ENCODE results near the gene FTO. TPM values are rescaled to one million over a fixed set of nuclear protein-coding genes. Genes with fewer than 3 reads are reported as not detected.

Gene FTO
- total RNA-seq, 1 experiment from 2014 or later, result 57.4 TPM

- ATAC-seq (no peak), DNase-seq (ENCODE audit: low spot score) (no peak)
- Mint-ChIP-seq H3K27me3 (ENCODE audit: low read depth) (no peaks in the 10 kb centered on the region), H3K4me3 (no peak overlapping the region), H3K36me3 (peaks cover 15% of the 10 kb centered on the region), H3K27ac (no peak overlapping the region), H3K9me3 (no peaks in the 10 kb centered on the region), H3K4me1 (no peaks in the 10 kb centered on the region)
- ChIA-PET POLR2A (no interaction called here), CTCF (no interaction called here)
- TF ChIP-seq RELA (CRISPR knock-in tag; IDR thresholded peaks at IDR 0.05; ENCODE audit: borderline replicate concordance), result no peak
These were observed 172.9 kb downstream of the FTO start for GRCh38 chr16:53876811-53877210.

GRCh38 chr16:53878216-53878615 is 174.3 kb downstream of the FTO start:
- Mint-ChIP-seq H3K27ac (no peak overlapping the region), H3K4me3 (no peak overlapping the region), H3K4me1 (no peaks in the 10 kb centered on the region), H3K27me3 (ENCODE audit: low read depth) (no peaks in the 10 kb centered on the region), H3K36me3 (peaks cover 10% of the 10 kb centered on the region), H3K9me3 (no peaks in the 10 kb centered on the region)
- ATAC-seq (no peak), DNase-seq (ENCODE audit: low spot score) (no peak)
- POLR2A ChIA-PET, result no interaction called here
- CTCF ChIA-PET, result no interaction called here
- TF ChIP-seq SP1 (CRISPR knock-in tag; conservative IDR thresholded peaks at IDR 0.05) (no peak), CREM (CRISPR knock-in tag; IDR thresholded peaks at IDR 0.05) (no peak), ZBTB43 (CRISPR knock-in tag; IDR thresholded peaks at IDR 0.05) (no peak), TP53 (CRISPR knock-in tag; IDR thresholded peaks at IDR 0.05) (no peak)

- H3K27ac Mint-ChIP-seq, result no peak overlapping the region
- ATAC-seq (no peak), DNase-seq (ENCODE audit: low spot score) (no peak)
- H3K4me3 Mint-ChIP-seq, result no peak overlapping the region
- H3K4me1 Mint-ChIP-seq, result no peaks in the 10 kb centered on the region
- peaks cover 10% of the 10 kb centered on the region for H3K36me3 Mint-ChIP-seq
- H3K9me3 Mint-ChIP-seq, result no peaks in the 10 kb centered on the region
- H3K27me3 Mint-ChIP-seq (ENCODE audit: low read depth), result no peaks in the 10 kb centered on the region
- ChIA-PET POLR2A (interaction anchor here (0.7 kb wide), 1 partner anchor 424 kb away, joined by 3 read pairs; no protein-coding TSS in a partner anchor), CTCF (no interaction called here)
- TF ChIP-seq GABPB1 (CRISPR knock-in tag; IDR thresholded peaks at IDR 0.05) (peak; percentile 100), RORB (CRISPR knock-in tag; IDR thresholded peaks at IDR 0.05) (no peak), E2F1 (CRISPR knock-in tag; IDR thresholded peaks at IDR 0.05) (no peak)
These were observed 177.4 kb downstream of the FTO start for GRCh38 chr16:53881371-53881770.

GRCh38 chr16:53882310-53882709 is 178.4 kb downstream of the FTO start:
- Mint-ChIP-seq H3K4me1 (no peaks in the 10 kb centered on the region), H3K27me3 (ENCODE audit: low read depth) (no peaks in the 10 kb centered on the region), H3K4me3 (no peak overlapping the region), H3K9me3 (peaks cover 8% of the 10 kb centered on the region), H3K27ac (no peak overlapping the region), H3K36me3 (peaks cover 12% of the 10 kb centered on the region)
- no peak for TF ChIP-seq MXD4 (CRISPR knock-in tag; IDR thresholded peaks at IDR 0.05; ENCODE audit: borderline replicate concordance)
- TF ChIP-seq E2F4 (CRISPR knock-in tag; IDR thresholded peaks at IDR 0.05; ENCODE audit: borderline replicate concordance, low read depth), result no peak
- TF ChIP-seq SMAD3 (CRISPR knock-in tag; IDR thresholded peaks at IDR 0.05; ENCODE audit: borderline replicate concordance), result no peak
- no peak for TF ChIP-seq IRF1 (CRISPR knock-in tag; IDR thresholded peaks at IDR 0.05)
- TF ChIP-seq ZNF512 (CRISPR knock-in tag; IDR thresholded peaks at IDR 0.05; ENCODE audit: borderline replicate concordance), result no peak
- TF ChIP-seq ESRRA (CRISPR knock-in tag; IDR thresholded peaks at IDR 0.05; ENCODE audit: borderline replicate concordance), result no peak
- ChIA-PET CTCF (no interaction called here), POLR2A (no interaction called here)
- DNase-seq (ENCODE audit: low spot score) (no peak), ATAC-seq (peak; percentile 36)
